Endothelial cell of umbilical vein (primary cell): ENCODE results near the gene GPR107.

Source experiments
- CTCF ChIP-seq, 2 donors: IDR thresholded peaks; 1 replicate in 1 of 2; 2 replicates in 1 of 2; pipeline ENCODE4 v1.5.1; 2011; ENCODE audit warnings: low read length in 2 of 2, mild to moderate bottlenecking in 2 of 2, moderate library complexity in 2 of 2, control low read depth in 1 of 2, inconsistent platforms in 1 of 2, low read depth in 1 of 2; ENCODE audit not compliant: insufficient read depth in 1 of 2; ENCODE audit errors: extremely low read depth in 1 of 2
- EZH2 ChIP-seq: IDR thresholded peaks from 2 replicates; pipeline ENCODE4 v1.6.1; 2012; ENCODE audit warnings: borderline replicate concordance, low read depth, mild to moderate bottlenecking, moderate library complexity, low read length, inconsistent platforms; ENCODE audit not compliant: severe bottlenecking
- MAX ChIP-seq: IDR thresholded peaks from 2 replicates; pipeline ENCODE4 v1.6.1; 2011; ENCODE audit not compliant: insufficient read depth, insufficient read length
- POLR2A ChIP-seq: IDR thresholded peaks from 2 replicates; pipeline ENCODE4 v1.6.1; 2012; ENCODE audit warnings: low read depth, mild to moderate bottlenecking, control low read depth, low read length
- POLR2AphosphoS5 ChIP-seq: IDR thresholded peaks from 2 replicates; pipeline ENCODE4 v1.6.1; 2012; ENCODE audit warnings: low read depth, mild to moderate bottlenecking, control low read depth, low read length, moderate library complexity; ENCODE audit not compliant: insufficient read depth

- no peak for TF ChIP-seq CTCF (IDR thresholded peaks at IDR 0.05; ENCODE audit: extremely low read depth in 1 of 2, insufficient read depth in 1 of 2, low read depth in 1 of 2, low read length in 2 of 2)
- TF ChIP-seq POLR2AphosphoS5, result no peak
- no peak for TF ChIP-seq POLR2A
- no peak for TF ChIP-seq EZH2
- TF ChIP-seq MAX, result no peak
Measured at GRCh38 chr9:130157079-130157478, 103.4 kb downstream of the GPR107 start.
